K562 (cell line): Measurements from ENCODE around the gene RAD17. TPM values are rescaled to one million over a fixed set of nuclear protein-coding genes. Genes with fewer than 3 reads are reported as not detected.
A peak's percentile ranks its signal among the peaks of the same experiment; 100 is the strongest.

Experiments used
- ATAC-seq: fragments of 200-7000 bp; cut with Tn5 transposase; 3 replicates; pipeline ENCODE4 v1.9.1; 2020; ENCODE audit warnings: moderate library complexity
- BruUV-seq: library from RNA; stranded (reverse); fragments of 400-500 nt; replicated peaks from 2 replicates; lab custom pipeline; 2021; lab: Mats Ljungman, UMichigan
- CTCF ChIA-PET: fragments of 300-600 bp; formaldehyde crosslinking; extraction: SDS; loops from one replicate; lab custom pipeline; 2021; ENCODE audit warnings: low intra/inter-chr PET ratio; lab: Yijun Ruan, JAX
- POLR2A ChIA-PET: fragments of 300-600, 350-650 bp; sonication (Branson Sonifier 250); formaldehyde crosslinking; extraction: SDS; loops from one replicate; lab custom pipeline; 2021; ENCODE audit warnings: antibody characterized with exemption, inconsistent platforms; lab: Yijun Ruan, JAX
- DNase-seq, 4 experiments: peaks; one replicate each; pipeline versions ENCODE4 v3.0.0 to v3.0.0-alpha.2; 2011 to 2018; ENCODE audit warnings: low spot score in 3 of 4, mixed read lengths in 3 of 4; ENCODE audit errors: extremely low read depth in 1 of 4
- FAIRE-seq: peaks from 2 replicates; lab custom pipeline; 2011; peaks lifted over from hg19 to GRCh38; lab: Jason Lieb, UNC
- H2AFZ ChIP-seq: 2 replicates; pipeline ENCODE4 v1.6.0; 2011; ENCODE audit warnings: low read depth, low read length, control low read depth, inconsistent platforms
- H3K27ac ChIP-seq: fragments of 200-600 bp; 3 replicates; pipeline ENCODE4 v1.8.0; 2011; ENCODE audit warnings: low read depth, mild to moderate bottlenecking, control low read depth, inconsistent platforms, low read length, moderate library complexity, mixed read lengths; ENCODE audit errors: extremely low read depth
- H3K27me3 ChIP-seq, 2 experiments: fragments of 300-600 bp in 1 of 2; 2 replicates in 1 of 2; 3 replicates in 1 of 2; pipeline versions ENCODE4 v1.6.0 to v1.8.0; 2011; ENCODE audit warnings: inconsistent platforms in 2 of 2, low read length in 2 of 2, mild to moderate bottlenecking in 1 of 2, mixed read lengths in 1 of 2, moderate library complexity in 1 of 2; ENCODE audit not compliant: control insufficient read depth in 2 of 2, insufficient read depth in 2 of 2
- H3K36me3 ChIP-seq: fragments of 300-600 bp; 3 replicates; pipeline ENCODE4 v1.8.0; 2011; ENCODE audit warnings: mild to moderate bottlenecking, low read length, inconsistent platforms; ENCODE audit not compliant: control insufficient read depth, insufficient read depth
- H3K4me1 ChIP-seq, 2 experiments: fragments of 200-600 bp in 1 of 2; replicated peaks in 1 of 2; 2 replicates in 1 of 2; 3 replicates in 1 of 2; pipeline versions ENCODE4 v1.5.1 to v1.8.0; 2011; ENCODE audit warnings: inconsistent platforms in 2 of 2, low read length in 2 of 2, mild to moderate bottlenecking in 1 of 2, mixed read lengths in 1 of 2, moderate library complexity in 1 of 2; ENCODE audit not compliant: control insufficient read depth in 2 of 2, insufficient read depth in 2 of 2
- H3K4me2 ChIP-seq: 2 replicates; pipeline ENCODE4 v1.6.1; 2011; ENCODE audit warnings: low read length, control low read depth, inconsistent platforms, mixed read lengths; ENCODE audit not compliant: insufficient read depth
- H3K4me3 ChIP-seq: fragments of 200-600 bp; sonication (generic), shearing (Covaris generic); 2 replicates; pipeline ENCODE4 v1.5.1; 2016; ENCODE audit warnings: control low read depth, inconsistent platforms
- H3K79me2 ChIP-seq: fragments of 200-600 bp; 3 replicates; pipeline ENCODE4 v1.8.0; 2011; ENCODE audit warnings: low read length, inconsistent platforms; ENCODE audit not compliant: control insufficient read depth, insufficient read depth
- H3K9ac ChIP-seq, 2 experiments: 2 replicates each; pipeline versions ENCODE4 v1.6.0 to v1.6.1; 2011; ENCODE audit warnings: low read depth in 2 of 2, low read length in 2 of 2, control low read depth in 1 of 2, inconsistent platforms in 1 of 2, mild to moderate bottlenecking in 1 of 2, mixed read lengths in 1 of 2; ENCODE audit not compliant: insufficient read depth in 1 of 2
- H3K9me1 ChIP-seq: one replicate; pipeline ENCODE4 v1.6.0; 2011; ENCODE audit warnings: inconsistent platforms, mild to moderate bottlenecking, low read length, moderate library complexity; ENCODE audit not compliant: control insufficient read depth, insufficient read depth
- H3K9me3 ChIP-seq: replicated peaks from 2 replicates; pipeline ENCODE4 v1.5.1; 2011; ENCODE audit warnings: low read depth, low read length, inconsistent platforms; ENCODE audit not compliant: control insufficient read depth, insufficient read depth
- H4K20me1 ChIP-seq: replicated peaks from 2 replicates; pipeline ENCODE4 v1.6.1; 2011; ENCODE audit warnings: low read length, inconsistent platforms, mixed read lengths; ENCODE audit not compliant: control insufficient read depth, insufficient read depth
- ARID1B ChIP-seq: fragments of 450-650 bp; IDR thresholded peaks from 2 replicates; pipeline ENCODE4 v1.6.1; 2016; ENCODE audit warnings: antibody characterized with exemption, mild to moderate bottlenecking, inconsistent platforms
- ARNT ChIP-seq, 2 experiments: fragments of 450-650 bp; IDR thresholded peaks; 2 replicates each; pipeline ENCODE4 v1.6.1; 2016; ENCODE audit warnings: mild to moderate bottlenecking in 1 of 2
- C11orf30 ChIP-seq: fragments of 450-650 bp; IDR thresholded peaks from 2 replicates; pipeline ENCODE4 v1.6.1; 2016; ENCODE audit warnings: low read depth, mild to moderate bottlenecking
- CAMTA2 ChIP-seq: fragments of 250-450 bp; sonication (Bioruptor Pico); conservative IDR thresholded peaks from 2 replicates; pipeline ENCODE4 v1.5.1; 2022
- ETV6 ChIP-seq, 3 experiments: fragments of 150-350 bp in 1 of 3; sonication (generic) in 1 of 3; formaldehyde crosslinking in 1 of 3; IDR thresholded peaks; 2 replicates each; pipeline versions ENCODE4 v1.6.1 to v1.8.0; 2014 to 2022; ENCODE audit warnings: borderline replicate concordance in 2 of 3, low read depth in 2 of 3, antibody characterized with exemption in 1 of 3, low read length in 1 of 3, mild to moderate bottlenecking in 1 of 3, missing genetic modification reagents in 1 of 3
- HNRNPH1 ChIP-seq: fragments of 200-400 bp; formaldehyde crosslinking; optimal IDR thresholded peaks from 2 replicates; pipeline ENCODE3; 2017; ENCODE audit warnings: low read depth, mild to moderate bottlenecking, low read length, moderate library complexity
- ILK ChIP-seq: fragments of 450-650 bp; IDR thresholded peaks from 2 replicates; pipeline ENCODE4 v1.6.1; 2016; ENCODE audit warnings: missing genetic modification characterization, low read depth, mild to moderate bottlenecking, missing compliant biosample characterization, moderate library complexity, borderline replicate concordance
- KDM1A ChIP-seq, 2 experiments: fragments of 450-650 bp; IDR thresholded peaks; 2 replicates each; pipeline ENCODE4 v1.6.1; 2016; ENCODE audit warnings: mild to moderate bottlenecking in 2 of 2
- MAFF ChIP-seq: IDR thresholded peaks from 2 replicates; pipeline ENCODE4 v1.6.1; 2012; ENCODE audit warnings: low read length, improper control_type of control experiment
- MAFG ChIP-seq: fragments of 450-650 bp; conservative IDR thresholded peaks from 2 replicates; pipeline ENCODE4 v1.6.1; 2016; ENCODE audit warnings: missing genetic modification characterization, missing compliant biosample characterization
- MAFK ChIP-seq: IDR thresholded peaks from 2 replicates; pipeline ENCODE4 v1.6.1; 2011; ENCODE audit warnings: low read length, improper control_type of control experiment
- MTA1 ChIP-seq: fragments of 450-650 bp; IDR thresholded peaks from 2 replicates; pipeline ENCODE4 v1.6.1; 2017; ENCODE audit warnings: borderline replicate concordance
- NCOA1 ChIP-seq: fragments of 450-650 bp; IDR thresholded peaks from 2 replicates; pipeline ENCODE4 v1.6.1; 2016; ENCODE audit warnings: low read depth
- RBM39 ChIP-seq: fragments of 200-400 bp; formaldehyde crosslinking; optimal IDR thresholded peaks from 2 replicates; pipeline ENCODE3; 2018; ENCODE audit warnings: low read depth, low read length
- RFX7 ChIP-seq: fragments of 250-450 bp; sonication (Bioruptor Pico); IDR thresholded peaks from 2 replicates; pipeline ENCODE4 v1.5.1; 2021; ENCODE audit warnings: mild to moderate bottlenecking
- SNRNP70 ChIP-seq: fragments of 200-400 bp; formaldehyde crosslinking; optimal IDR thresholded peaks from 2 replicates; pipeline ENCODE3; 2017; ENCODE audit warnings: low read depth, low read length
- SRSF1 ChIP-seq: fragments of 200-400 bp; formaldehyde crosslinking; IDR thresholded peaks from 2 replicates; pipeline ENCODE4 v1.6.1; 2017; ENCODE audit warnings: mild to moderate bottlenecking, low read depth, low read length, moderate library complexity
- ZNF316 ChIP-seq: fragments of 450-650 bp; IDR thresholded peaks from 2 replicates; pipeline ENCODE4 v1.6.1; 2016
- ZNF644 ChIP-seq: fragments of 200-800 bp; sonication (Bioruptor generic); IDR thresholded peaks from 2 replicates; pipeline ENCODE4 v1.6.1; 2016; ENCODE audit warnings: low read depth, missing genetic modification characterization, missing compliant biosample characterization
- ZNF764 ChIP-seq: fragments of 250-450 bp; sonication (Bioruptor Pico); IDR thresholded peaks from 2 replicates; pipeline ENCODE4 v1.4.0; 2020; ENCODE audit warnings: low read depth, mild to moderate bottlenecking, moderate library complexity
- ZNF79 ChIP-seq: fragments of 250-450 bp; sonication (Bioruptor Pico); IDR thresholded peaks from 2 replicates; pipeline ENCODE4 v1.4.0; 2020; ENCODE audit warnings: low read depth, mild to moderate bottlenecking, moderate library complexity
- WGBS: fragments of 100-300 bp; shearing (Covaris generic); methylation state at CpG from one replicate; pipeline ENCODE4 v1.1.6; 2016; ENCODE audit warnings: low coverage, mixed read lengths; ENCODE audit not compliant: insufficient coverage; ENCODE audit errors: missing lambda C conversion rate; 5-methylcytosine and 5-hydroxymethylcytosine counted together
- in situ Hi-C: fragments of 300-500 bp; cut with MboI; formaldehyde crosslinking; loops from 4 replicates; pipeline ENCODE4 v1.15.0; 2018; ENCODE audit warnings: inconsistent platforms, mixed read lengths
- intact Hi-C: fragments of 100-400 bp; cut with micrococcal nuclease; formaldehyde crosslinking; loops from 2 replicates; pipeline ENCODE4 v1.14.2; 2022
- polyA plus RNA-seq, 8 experiments: library from polyadenylated mRNA; depleted of rRNA in 4 of 8; stranded (reverse) in 5 of 8; unstranded in 3 of 8; fragments of >200 nt; fragmentation: Nextera tagmentation in 2 of 8; fragmentation: Illumina TruSeq in 1 of 8; extraction: Ambion mirVana in 2 of 8; extraction: Trizol in 1 of 8; gene quantifications; 2 replicates each; pipeline versions ENCODE4 v1.2.1 to v1.2.3, GENCODE V29; 2011 to 2014; ENCODE audit warnings: inconsistent platforms in 1 of 8, missing spikeins in 1 of 8
- total RNA-seq, 7 experiments: library from RNA; depleted of rRNA in 6 of 7; stranded (reverse); fragments of >200 nt in 6 of 7; fragmentation: Illumina TruSeq in 2 of 7; extraction: Trizol in 2 of 7; gene quantifications; 2 replicates each; pipeline versions ENCODE4 v1.2.1 to v1.2.3, GENCODE V29; 2011 to 2021; ENCODE audit warnings: low replicate concordance in 1 of 7
- TF ChIP-seq, protein P1 (sequence below): sonication (generic); formaldehyde crosslinking; IDR thresholded peaks from 2 replicates; pipeline ENCODE4 v1.8.1; 2023; ENCODE audit warnings: mild to moderate bottlenecking, missing genetic modification reagents
- TF ChIP-seq, protein P2 (sequence below): fragments of 450-650 bp; IDR thresholded peaks from 2 replicates; pipeline ENCODE4 v1.6.1; 2016; ENCODE audit warnings: antibody characterized with exemption

RAD17 gene
- total and polyA plus RNA-seq, 9 of the 15 experiments (the other 6 are each of a cell fraction or from before 2014, with no cell fraction given) = 21.1 to 50.1 (median 40.1) TPM

DNA sequence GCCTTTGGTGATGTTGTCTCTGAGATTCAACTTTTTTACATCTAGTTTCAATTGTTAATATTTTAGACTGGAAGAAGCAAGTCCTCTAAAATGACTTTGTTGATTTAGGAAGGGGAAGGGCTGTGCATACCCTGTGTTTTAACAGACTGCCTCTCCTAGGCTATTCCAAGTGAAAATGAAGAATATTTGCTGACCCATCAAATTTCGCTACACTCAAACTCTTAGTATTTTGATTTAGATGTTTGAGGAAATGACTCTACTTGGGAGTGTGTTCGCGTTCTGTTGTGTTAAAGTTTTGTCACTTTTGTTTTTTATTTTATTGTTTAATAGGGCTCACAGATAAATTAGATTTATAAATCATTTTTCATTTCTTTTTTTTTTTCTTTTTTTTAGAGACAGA, 48.9 kb downstream of the RAD17 start:
- intact Hi-C loops = no loop called here
- Histone ChIP-seq H4K20me1 (no peaks in the 10 kb centered on the region), H3K4me1 (no peaks in the 10 kb centered on the region), H3K9ac (no peak overlapping the region), H3K79me2 (no peaks in the 10 kb centered on the region), H2AFZ (no peak overlapping the region), H3K4me2 (no peak overlapping the region), H3K36me3 (peaks cover 18% of the 10 kb centered on the region), H3K9me3 (no peaks in the 10 kb centered on the region), H3K4me3 (no peak overlapping the region), H3K27ac (no peak overlapping the region), H3K27me3 (no peaks in the 10 kb centered on the region), H3K9me1 (no peaks in the 10 kb centered on the region)
- ChIA-PET POLR2A (no interaction called here), CTCF (no interaction called here)
- in situ Hi-C loops = no loop called here
- FAIRE-seq = peak; percentile 40
- ATAC-seq = no peak
- WGBS = 90% methylated on average over 3 of the region's 3 CpGs
- BruUV-seq = no TSS peak
- no peak for DNase-seq
- TF ChIP-seq MAFK (peak; percentile 93), ARNT (IDR thresholded peaks at IDR 0.05) (no peak), ARID1B (no peak), C11orf30 (peak; percentile 92), RFX7 (no peak), CAMTA2 (CRISPR knock-in tag) (no peak), ILK (tag) (no peak), ZNF316 (peak; percentile 96), ZNF644 (no peak), MAFF (peak; percentile 96), SRSF1 (no peak), RBM39 (no peak), NCOA1 (no peak), MTA1 (no peak), HNRNPH1 (no peak), KDM1A (IDR thresholded peaks at IDR 0.05) (no peak), ZNF79 (no peak), SNRNP70 (no peak), MAFG (tag) (peak; percentile 86), ZNF764 (CRISPR knock-in tag) (no peak), ETV6 (IDR thresholded peaks at IDR 0.05; ENCODE audit: borderline replicate concordance in 1 of 2, low read depth in 2 of 2, low read length in 1 of 2) (no peak), ETV6 (CRISPR knock-in tag; IDR thresholded peaks at IDR 0.05; ENCODE audit: borderline replicate concordance) (no peak)
- TF ChIP-seq, protein P1, sequence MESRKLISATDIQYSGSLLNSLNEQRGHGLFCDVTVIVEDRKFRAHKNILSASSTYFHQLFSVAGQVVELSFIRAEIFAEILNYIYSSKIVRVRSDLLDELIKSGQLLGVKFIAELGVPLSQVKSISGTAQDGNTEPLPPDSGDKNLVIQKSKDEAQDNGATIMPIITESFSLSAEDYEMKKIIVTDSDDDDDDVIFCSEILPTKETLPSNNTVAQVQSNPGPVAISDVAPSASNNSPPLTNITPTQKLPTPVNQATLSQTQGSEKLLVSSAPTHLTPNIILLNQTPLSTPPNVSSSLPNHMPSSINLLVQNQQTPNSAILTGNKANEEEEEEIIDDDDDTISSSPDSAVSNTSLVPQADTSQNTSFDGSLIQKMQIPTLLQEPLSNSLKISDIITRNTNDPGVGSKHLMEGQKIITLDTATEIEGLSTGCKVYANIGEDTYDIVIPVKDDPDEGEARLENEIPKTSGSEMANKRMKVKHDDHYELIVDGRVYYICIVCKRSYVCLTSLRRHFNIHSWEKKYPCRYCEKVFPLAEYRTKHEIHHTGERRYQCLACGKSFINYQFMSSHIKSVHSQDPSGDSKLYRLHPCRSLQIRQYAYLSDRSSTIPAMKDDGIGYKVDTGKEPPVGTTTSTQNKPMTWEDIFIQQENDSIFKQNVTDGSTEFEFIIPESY (CRISPR knock-in tag) = no peak
- TF ChIP-seq, protein P2, sequence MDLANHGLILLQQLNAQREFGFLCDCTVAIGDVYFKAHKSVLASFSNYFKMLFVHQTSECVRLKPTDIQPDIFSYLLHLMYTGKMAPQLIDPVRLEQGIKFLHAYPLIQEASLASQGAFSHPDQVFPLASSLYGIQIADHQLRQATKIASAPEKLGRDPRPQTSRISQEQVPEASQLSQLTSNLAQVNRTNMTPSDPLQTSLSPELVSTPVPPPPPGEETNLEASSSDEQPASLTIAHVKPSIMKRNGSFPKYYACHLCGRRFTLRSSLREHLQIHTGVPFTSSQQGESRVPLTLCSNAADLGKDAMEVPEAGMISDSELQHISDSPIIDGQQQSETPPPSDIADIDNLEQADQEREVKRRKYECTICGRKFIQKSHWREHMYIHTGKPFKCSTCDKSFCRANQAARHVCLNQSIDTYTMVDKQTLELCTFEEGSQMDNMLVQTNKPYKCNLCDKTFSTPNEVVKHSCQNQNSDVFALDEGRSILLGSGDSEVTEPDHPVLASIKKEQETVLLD = no peak
